ENCODE results near the gene DNMT3A. TPM values are rescaled to one million over a fixed set of nuclear protein-coding genes. Genes with fewer than 3 reads are reported as not detected.

Gene DNMT3A
- total and polyA plus RNA-seq, 2 donors (not counting 1 experiment from before 2014, with no cell fraction given), result 8.9 to 24.5 TPM

DNA sequence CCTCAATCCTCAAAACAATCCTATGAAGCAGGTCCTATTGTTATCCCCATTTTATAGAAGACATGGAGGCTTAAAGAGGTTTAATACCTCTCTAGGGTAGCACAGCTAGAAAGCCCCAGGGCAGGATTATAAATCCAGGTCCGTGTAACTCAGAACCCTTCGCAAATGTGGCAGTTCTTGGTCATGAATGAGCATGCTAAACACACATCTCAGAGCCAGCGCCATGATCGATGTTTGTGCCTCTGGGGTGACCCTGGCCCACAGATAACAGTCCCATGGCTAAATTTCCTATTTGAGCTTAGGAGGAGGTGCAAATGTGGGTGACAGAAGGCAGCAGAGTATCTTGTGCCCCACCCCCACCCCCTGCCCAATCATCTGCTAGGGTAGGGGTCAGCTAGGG, 17.5 kb downstream of the DNMT3A start:
- ChIA-PET CTCF (interaction anchor here (1.1 kb wide), 1 partner anchor 38 kb away, joined by 3 read pairs; no protein-coding TSS in a partner anchor), POLR2A (no interaction called here)
- Mint-ChIP-seq H3K27me3 (no peaks in the 10 kb centered on the region), H3K27ac (no peak overlapping the region), H3K4me1 (peaks cover 15% of the 10 kb centered on the region), H3K9me3 (ENCODE audit: insufficient read depth) (peaks cover 5% of the 10 kb centered on the region), H3K4me3 (no peak overlapping the region)
- Histone ChIP-seq H4K20me1 (ENCODE audit: control insufficient read depth, insufficient read depth, low read length, poor library complexity, severe bottlenecking) (peaks cover 78% of the 10 kb centered on the region), H3K27ac (ENCODE audit: low read length in 2 of 2) (no peak overlapping the region), H3K4me2 (replicated peaks; ENCODE audit: low read depth, low read length, poor library complexity, severe bottlenecking) (no peak overlapping the region), H2AFZ (ENCODE audit: insufficient read depth, low read depth, low read length, poor library complexity, severe bottlenecking) (no peak overlapping the region), H3K9me3 (ENCODE audit: control extremely low read depth in 1 of 3, control insufficient read depth in 2 of 3, insufficient read depth in 1 of 3, low read length in 2 of 3) (peaks cover 1 to 25% (median 15%) of the 10 kb centered on the region in 3 donors), H3K4me1 (ENCODE audit: control insufficient read depth in 2 of 2, insufficient read depth in 2 of 2, low read length in 2 of 2) (peaks cover 5 to 7% of the 10 kb centered on the region in 2 donors), H3K27me3 (replicated peaks in 1 of 4; ENCODE audit: control extremely low read depth in 1 of 4, control insufficient read depth in 3 of 4, insufficient read depth in 4 of 4, low read length in 3 of 4) (peaks cover 0 to 17% (median 3%) of the 10 kb centered on the region in 4 experiments), H3K9ac (ENCODE audit: low read length) (no peak overlapping the region), H3K36me3 (replicated peaks in 1 of 2; ENCODE audit: control extremely low read depth in 1 of 2, control insufficient read depth in 1 of 2, extremely low read depth in 1 of 2, insufficient read depth in 2 of 2, low read length in 1 of 2) (peaks cover 0 to 2% of the 10 kb centered on the region in 2 experiments), H3K79me2 (ENCODE audit: control insufficient read depth, insufficient read depth, low read length) (peaks cover 47% of the 10 kb centered on the region), H3K4me3 (ENCODE audit: control extremely low read depth in 1 of 5, extremely low read depth in 1 of 5, insufficient read depth in 1 of 5, low read depth in 2 of 5, low read length in 4 of 5) (no peak overlapping the region)
- no peak for DNase-seq
- TF ChIP-seq, protein P1, sequence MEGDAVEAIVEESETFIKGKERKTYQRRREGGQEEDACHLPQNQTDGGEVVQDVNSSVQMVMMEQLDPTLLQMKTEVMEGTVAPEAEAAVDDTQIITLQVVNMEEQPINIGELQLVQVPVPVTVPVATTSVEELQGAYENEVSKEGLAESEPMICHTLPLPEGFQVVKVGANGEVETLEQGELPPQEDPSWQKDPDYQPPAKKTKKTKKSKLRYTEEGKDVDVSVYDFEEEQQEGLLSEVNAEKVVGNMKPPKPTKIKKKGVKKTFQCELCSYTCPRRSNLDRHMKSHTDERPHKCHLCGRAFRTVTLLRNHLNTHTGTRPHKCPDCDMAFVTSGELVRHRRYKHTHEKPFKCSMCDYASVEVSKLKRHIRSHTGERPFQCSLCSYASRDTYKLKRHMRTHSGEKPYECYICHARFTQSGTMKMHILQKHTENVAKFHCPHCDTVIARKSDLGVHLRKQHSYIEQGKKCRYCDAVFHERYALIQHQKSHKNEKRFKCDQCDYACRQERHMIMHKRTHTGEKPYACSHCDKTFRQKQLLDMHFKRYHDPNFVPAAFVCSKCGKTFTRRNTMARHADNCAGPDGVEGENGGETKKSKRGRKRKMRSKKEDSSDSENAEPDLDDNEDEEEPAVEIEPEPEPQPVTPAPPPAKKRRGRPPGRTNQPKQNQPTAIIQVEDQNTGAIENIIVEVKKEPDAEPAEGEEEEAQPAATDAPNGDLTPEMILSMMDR (IDR thresholded peaks at IDR 0.05), result no peak
- TF ChIP-seq EZH2 (IDR thresholded peaks at IDR 0.05; ENCODE audit: borderline replicate concordance, insufficient read depth, low read depth, low read length, poor library complexity, severe bottlenecking), result no peak
- intact Hi-C loops (cut with micrococcal nuclease), result no loop called here
- WGBS (ENCODE audit: insufficient coverage), result 94% methylated on average over 2 of the region's 4 CpGs
- no peak for ATAC-seq (ENCODE audit: low read depth)

DNA sequence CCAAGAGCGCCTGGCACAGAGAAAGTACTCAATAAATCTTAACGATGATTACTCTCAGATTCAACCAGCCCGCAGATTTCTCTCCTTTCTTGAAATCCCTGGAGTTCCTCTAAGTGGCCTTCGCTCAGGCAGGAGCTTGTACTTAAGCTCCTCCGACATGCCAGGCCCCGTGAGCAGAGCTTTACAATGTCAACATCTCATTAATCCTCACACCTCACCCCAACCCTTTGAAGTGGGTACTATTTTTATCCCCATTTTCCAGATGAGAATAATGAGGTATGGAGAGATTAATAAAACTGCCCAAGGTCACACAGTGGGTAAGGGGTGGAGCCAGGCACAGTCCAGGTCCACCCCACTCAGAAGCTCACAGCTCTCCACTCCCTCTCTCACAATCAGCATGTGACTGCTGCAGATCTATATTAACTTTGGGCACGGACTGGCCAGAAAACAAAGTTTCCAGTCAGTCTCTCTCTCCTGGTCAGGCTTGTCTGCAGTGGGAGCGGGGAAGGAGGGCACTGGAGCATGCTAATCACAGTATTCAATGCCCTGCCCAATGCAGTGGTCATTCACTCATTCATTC, 18.0 kb downstream of the DNMT3A start:
- H2AFZ ChIP-seq (ENCODE audit: insufficient read depth, low read depth, low read length, poor library complexity, severe bottlenecking), result no peak overlapping the region
- no peak for DNase-seq
- no peak overlapping the region for H3K4me3 Mint-ChIP-seq
- peaks cover 5 to 7% of the 10 kb centered on the region in 2 donors for H3K4me1 ChIP-seq (ENCODE audit: control insufficient read depth in 2 of 2, insufficient read depth in 2 of 2, low read length in 2 of 2)
- no peak overlapping the region for H3K4me3 ChIP-seq (ENCODE audit: control extremely low read depth in 1 of 5, extremely low read depth in 1 of 5, insufficient read depth in 1 of 5, low read depth in 2 of 5, low read length in 4 of 5)
- H3K4me1 Mint-ChIP-seq, result peaks cover 16% of the 10 kb centered on the region
- H3K27ac ChIP-seq (ENCODE audit: low read length in 2 of 2), result no peak overlapping the region
- no peak for TF ChIP-seq EZH2 (IDR thresholded peaks at IDR 0.05; ENCODE audit: borderline replicate concordance, insufficient read depth, low read depth, low read length, poor library complexity, severe bottlenecking)
- TF ChIP-seq, protein P1 (IDR thresholded peaks at IDR 0.05), result no peak
- WGBS (ENCODE audit: insufficient coverage), result 97% methylated on average over 6 of the region's 8 CpGs
- intact Hi-C loops (cut with micrococcal nuclease), result no loop called here
- no peak overlapping the region for H3K4me2 ChIP-seq (replicated peaks; ENCODE audit: low read depth, low read length, poor library complexity, severe bottlenecking)
- no peak for ATAC-seq (ENCODE audit: low read depth)
- H3K9ac ChIP-seq (ENCODE audit: low read length), result no peak overlapping the region
- H3K36me3 ChIP-seq (replicated peaks in 1 of 2; ENCODE audit: control extremely low read depth in 1 of 2, control insufficient read depth in 1 of 2, extremely low read depth in 1 of 2, insufficient read depth in 2 of 2, low read length in 1 of 2), result peaks cover 0 to 2% of the 10 kb centered on the region in 2 experiments
- no peak overlapping the region for H3K27ac Mint-ChIP-seq
- peaks cover 0 to 17% (median 3%) of the 10 kb centered on the region in 4 experiments for H3K27me3 ChIP-seq (replicated peaks in 1 of 4; ENCODE audit: control extremely low read depth in 1 of 4, control insufficient read depth in 3 of 4, insufficient read depth in 4 of 4, low read length in 3 of 4)
- H3K9me3 Mint-ChIP-seq (ENCODE audit: insufficient read depth), result peaks cover 5% of the 10 kb centered on the region
- ChIA-PET POLR2A (interaction anchor here (0.7 kb wide), 1 partner anchor 20 kb away, joined by 3 read pairs; no protein-coding TSS in a partner anchor), CTCF (interaction anchor here (0.5 to 1.1 kb wide), 3 partner anchors 38 to 942 kb away, joined by 3 to 4 read pairs (median 3); no protein-coding TSS in a partner anchor)
- peaks cover 74% of the 10 kb centered on the region for H4K20me1 ChIP-seq (ENCODE audit: control insufficient read depth, insufficient read depth, low read length, poor library complexity, severe bottlenecking)
- H3K9me3 ChIP-seq (ENCODE audit: control extremely low read depth in 1 of 3, control insufficient read depth in 2 of 3, insufficient read depth in 1 of 3, low read length in 2 of 3), result peaks cover 1 to 25% (median 15%) of the 10 kb centered on the region in 3 donors
- peaks cover 43% of the 10 kb centered on the region for H3K79me2 ChIP-seq (ENCODE audit: control insufficient read depth, insufficient read depth, low read length)
- H3K27me3 Mint-ChIP-seq, result no peaks in the 10 kb centered on the region

Data from B cell (primary cell).